Activated T-cell treated with anti-CD3 and anti-CD28 coated beads for 4 hours (primary cell): ENCODE data around the gene SCG3.

Source experiments
- DNase-seq: peaks from one replicate; pipeline ENCODE4 v3.0.0-alpha.2; 2020

The SCG3 gene

GRCh38 chr15:51731549-51732267 lies 50.4 kb downstream of the SCG3 start:
- DNase-seq, result no peak

DNA sequence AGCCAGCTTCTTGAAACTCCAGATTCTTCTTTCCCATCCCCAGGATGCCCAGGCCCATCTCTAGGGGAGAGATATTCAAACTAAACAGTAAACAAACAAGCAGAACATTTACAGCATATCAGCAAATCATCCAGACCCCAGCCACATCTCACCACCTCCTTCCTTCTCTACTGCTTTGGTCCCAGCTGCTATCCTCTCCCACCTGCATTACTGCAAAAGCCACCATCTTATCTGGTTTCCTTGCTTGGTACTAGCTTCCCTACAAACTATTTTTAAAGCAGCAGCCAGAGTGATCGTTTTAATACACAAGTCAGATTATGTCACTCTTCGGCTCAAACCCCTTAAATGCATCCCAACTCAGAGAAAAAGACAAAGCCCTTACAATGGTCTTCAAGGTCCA lies 51.3 kb downstream of the SCG3 start:
- DNase-seq, result no peak

- no peak for DNase-seq
Observed at GRCh38 chr15:51735228-51736010, 54.1 kb downstream of the SCG3 start.

DNA sequence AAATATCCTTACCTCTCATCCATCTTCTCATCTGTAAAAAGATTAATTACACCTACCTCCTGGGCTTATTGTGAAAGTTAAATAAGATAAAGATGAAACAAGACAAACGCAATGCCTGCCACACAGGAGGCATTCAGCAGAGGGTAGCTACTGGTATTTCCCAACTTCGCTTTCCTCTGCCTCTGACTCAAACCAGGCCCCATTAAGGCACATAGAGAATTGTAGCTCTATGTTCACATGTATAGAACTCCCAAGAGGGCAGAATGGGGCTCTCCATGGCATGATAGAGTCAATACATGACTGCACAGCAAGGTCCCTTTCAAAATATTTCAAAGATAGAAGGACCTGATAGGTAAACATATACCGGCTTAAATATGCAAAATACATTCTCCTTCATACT lies 54.8 kb downstream of the SCG3 start:
- DNase-seq, result no peak

GRCh38 chr15:51736751-51737521 lies 55.6 kb downstream of the SCG3 start:
- DNase-seq, result peak; percentile 39

DNA sequence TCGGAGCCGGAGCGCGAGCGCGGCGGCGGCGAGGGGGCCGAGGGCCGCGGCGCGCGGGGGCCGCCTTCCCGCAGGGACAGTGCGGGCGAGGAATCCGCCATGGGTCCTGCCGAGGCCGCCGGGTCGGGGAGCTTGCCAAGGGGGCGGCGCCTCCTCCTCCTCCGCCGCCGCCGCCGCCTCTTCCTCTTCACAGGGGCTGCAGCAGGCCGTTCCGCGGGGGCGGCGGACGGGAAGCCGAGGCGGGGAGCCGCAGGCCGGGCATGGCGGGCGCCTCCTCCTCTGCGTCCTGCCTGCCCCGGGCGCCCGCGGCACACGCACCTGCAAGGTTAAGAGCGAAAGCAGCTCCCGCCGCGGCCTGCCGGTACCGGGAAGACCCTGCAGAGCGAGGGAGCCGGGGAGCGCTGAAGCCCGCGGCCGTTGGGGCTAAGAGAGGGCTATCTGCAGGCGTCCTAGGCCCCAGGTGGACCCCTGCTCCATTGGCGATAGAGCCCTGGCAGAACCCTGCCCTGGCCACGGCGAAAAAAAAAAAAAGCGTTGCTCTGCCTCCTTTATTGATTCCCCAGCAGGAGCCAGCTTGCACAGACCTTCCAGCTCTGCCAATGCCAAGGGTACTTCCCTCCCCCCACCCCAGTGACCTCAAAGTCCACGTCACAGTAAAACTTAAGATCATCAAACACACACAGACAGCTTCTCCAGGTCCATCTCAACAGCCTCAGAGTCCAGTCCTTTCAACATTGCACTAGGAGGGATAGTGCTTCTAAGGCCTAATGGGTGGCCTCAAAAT lies 56.4 kb downstream of the SCG3 start, which contains the start of gene LYSMD2:
TSS of gene LYSMD2 (minus strand) at position 134 of the 784 bp plus-strand sequence. CDS start at position 101, 33 bp downstream.
- peak; percentile 59 for DNase-seq

GRCh38 chr15:51738553-51738952 lies 57.2 kb downstream of the SCG3 start:
- no peak for DNase-seq

DNA sequence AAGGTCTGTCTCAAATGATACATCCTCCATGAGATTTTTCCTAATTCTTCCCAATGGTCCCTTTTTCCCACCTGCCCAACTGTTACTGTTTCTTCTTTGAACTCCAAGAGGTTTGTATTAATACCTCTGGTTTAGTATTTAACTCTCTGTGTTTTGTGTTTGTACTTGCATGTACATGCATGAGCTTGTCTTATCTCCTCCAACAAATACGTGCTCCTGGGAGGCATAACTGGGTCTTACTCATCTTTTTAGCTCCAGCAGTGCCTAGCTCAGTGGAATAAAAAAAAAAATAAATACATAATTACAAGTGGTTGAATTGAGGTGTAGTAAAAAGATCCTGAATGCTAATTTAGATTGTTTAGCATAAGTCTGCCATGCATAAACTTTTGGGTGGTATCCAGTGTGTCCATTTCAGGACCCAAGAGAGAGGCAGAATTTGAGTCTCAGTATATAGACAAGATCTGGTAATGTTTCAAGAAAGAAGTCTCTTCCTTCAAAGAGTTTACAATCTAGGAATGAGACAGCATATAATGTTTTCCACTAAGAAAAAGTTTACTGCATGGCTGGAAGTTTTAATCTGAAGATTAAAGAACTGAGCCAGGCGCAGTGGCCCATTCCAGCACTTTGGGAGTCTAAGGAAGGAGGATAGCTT lies 57.9 kb downstream of the SCG3 start:
- DNase-seq, result no peak

GRCh38 chr15:51749307-51749706 lies 68.0 kb downstream of the SCG3 start:
- no peak for DNase-seq

DNA sequence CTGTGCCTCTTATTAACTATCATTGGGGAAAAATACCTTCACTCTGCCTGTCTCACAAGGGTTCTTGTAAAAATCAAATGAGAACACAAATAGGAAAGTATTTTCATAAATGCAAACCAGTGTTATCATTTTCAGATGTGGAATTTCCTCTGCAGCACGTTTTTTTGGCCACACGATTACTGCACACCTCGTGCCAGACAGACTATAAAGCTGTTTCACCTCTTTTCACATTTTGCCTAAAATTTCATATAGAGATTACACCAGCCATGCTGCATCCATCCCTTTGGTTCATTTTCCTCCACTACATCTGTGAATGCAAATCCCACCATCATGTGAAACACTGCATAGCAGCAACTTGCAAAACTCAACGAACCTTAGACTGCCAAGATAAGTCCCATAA lies 68.9 kb downstream of the SCG3 start:
- DNase-seq, result no peak

DNA sequence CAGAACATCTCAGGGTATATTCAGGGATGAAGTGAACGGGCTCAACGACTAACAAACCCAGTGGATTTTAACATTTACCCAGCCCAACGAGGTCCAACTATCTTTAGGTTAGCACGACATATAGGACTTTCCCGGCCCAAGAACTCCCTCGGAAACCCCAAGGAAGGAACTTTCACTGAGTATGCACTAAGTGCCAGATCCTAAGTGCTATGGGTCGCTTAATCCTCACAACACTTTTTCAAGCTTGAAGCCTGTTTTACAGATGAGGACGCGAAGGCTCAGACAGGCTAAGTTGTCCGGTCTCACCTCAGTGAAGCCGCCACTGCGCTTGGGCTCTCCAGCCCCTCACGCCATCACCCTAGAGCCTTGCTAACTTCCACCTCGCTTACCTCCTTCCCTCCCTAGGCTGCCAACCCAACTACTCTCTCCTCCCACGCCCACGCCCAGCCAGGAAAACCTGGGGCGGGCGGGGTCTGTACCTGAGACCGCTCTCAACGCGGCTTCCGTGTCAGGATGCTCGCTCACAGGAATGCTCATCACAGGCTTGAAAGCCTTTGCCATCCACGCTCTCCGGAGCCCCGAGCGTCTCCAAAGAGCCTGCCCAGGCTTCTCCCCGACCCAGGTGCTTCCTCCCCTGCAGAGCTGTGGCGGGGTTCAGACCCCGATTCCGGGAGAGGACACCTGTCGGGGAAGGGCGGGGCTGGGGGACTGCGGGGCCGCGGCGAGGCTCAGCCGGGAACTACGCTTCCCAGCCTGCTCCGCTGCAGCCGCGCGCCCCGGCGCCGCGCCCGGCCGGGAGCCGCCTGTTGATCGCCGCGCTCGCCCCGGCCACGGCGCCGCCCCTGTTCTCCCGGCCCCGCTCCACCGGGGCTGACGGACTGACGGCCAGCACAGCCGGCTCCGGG lies 69.7 kb downstream of the SCG3 start, which contains the start of gene TMOD2:
TSS of gene TMOD2 (plus strand) at position 806 of the 905 bp plus-strand sequence. CDS start 14,845 bp downstream, outside the sequence.
- no peak for DNase-seq

- no peak for DNase-seq
Observed at GRCh38 chr15:51751697-51752683, 70.7 kb downstream of the SCG3 start.

DNA sequence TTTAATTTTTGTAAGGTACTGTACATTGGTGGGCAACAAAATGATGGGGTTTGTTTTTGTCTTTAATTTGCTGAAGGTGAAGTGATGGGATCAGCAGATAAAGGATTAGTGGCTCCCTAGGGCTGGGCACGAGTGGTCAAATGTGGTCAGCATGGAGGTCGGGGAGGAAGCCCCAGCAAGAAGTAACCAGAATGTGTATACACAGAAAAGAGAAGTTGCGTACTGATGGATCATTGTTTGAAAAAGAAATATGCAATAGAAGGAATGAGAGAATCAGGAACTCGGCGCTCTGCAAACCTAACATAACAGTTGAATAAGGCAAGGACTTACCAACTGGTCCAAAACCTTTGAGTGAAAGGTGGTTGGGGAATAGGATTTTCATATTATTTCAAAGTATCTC lies 71.6 kb downstream of the SCG3 start:
- DNase-seq, result no peak

- no peak for DNase-seq
Observed at GRCh38 chr15:51754267-51754666, 73.0 kb downstream of the SCG3 start.

DNA sequence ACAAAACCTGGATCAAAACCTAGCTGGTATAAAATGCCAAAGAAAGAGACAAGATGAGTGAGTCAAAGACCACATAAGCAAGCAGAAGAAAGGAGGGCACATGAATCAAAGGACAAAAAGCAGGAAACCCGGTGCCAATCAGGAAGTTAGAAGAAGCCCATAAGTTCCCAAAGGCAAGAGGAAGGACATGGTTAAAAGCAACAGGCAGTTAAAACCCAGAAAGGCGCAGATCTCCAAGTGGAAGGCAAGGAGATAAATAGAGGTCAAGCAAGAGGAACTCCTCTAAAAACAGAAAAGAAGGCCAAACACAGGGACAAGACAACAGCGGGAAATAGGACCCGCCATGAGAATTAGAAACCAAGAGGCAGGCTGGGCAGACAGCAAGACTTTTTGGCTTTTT lies 74.5 kb downstream of the SCG3 start:
- no peak for DNase-seq

- no peak for DNase-seq
Observed at GRCh38 chr15:51756482-51756881, 75.2 kb downstream of the SCG3 start.

DNA sequence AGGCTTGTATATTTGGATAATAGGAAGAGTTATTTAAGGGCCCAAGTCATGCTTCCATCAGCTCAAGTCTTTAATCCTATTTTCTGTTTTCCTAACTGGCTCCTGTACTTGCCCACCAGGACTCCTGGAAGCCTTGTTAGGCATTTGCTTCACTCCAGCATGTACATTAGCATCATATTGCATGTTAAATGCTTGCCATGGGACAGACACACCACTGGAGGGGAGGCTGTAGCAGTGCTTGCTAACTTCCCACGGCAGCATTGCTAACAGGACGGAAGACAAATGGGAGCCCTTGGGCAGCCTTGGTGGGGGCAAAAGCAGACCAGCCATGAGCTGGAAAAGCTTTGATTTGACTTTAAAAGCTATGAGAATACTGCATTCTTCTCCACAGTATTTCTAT lies 76.1 kb downstream of the SCG3 start:
- DNase-seq, result no peak

GRCh38 chr15:51758645-51759044 lies 77.3 kb downstream of the SCG3 start:
- no peak for DNase-seq

DNA sequence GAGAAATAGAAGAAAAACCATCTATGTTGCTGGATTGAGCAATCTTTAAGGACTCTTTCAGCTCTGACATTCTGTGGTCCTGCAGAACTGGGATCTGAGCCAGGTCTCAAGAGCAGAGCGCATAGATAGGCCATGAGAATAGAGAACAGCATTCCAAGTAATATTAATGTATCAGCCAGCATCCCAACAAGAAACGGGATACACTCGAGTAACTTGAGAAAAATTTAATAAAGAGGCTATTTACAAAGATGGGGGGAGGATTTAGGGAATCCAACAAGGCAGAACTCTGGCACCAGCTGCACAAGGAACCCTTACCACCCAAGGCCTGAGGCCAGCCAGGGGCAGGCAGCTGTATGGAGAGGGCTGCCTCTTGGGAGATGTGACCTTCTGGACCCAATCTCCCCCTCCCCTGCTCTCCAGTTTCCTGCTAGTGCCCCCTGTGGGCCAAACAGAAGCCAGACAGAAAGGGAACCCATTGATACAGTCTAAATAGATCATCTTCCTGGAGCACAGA lies 78.3 kb downstream of the SCG3 start:
- no peak for DNase-seq
